HS-5 (cell line): ENCODE results near the gene FBLL1.
"Not testable (repeated sequence)": the region's sequence is repeated elsewhere in the genome, so short reads cannot be mapped to it uniquely, and the experiment has no call there.

Experiments
- DNase-seq: peaks from one replicate; pipeline ENCODE4 v3.0.0-alpha.2; 2012; ENCODE audit warnings: low read depth

Gene FBLL1

DNA sequence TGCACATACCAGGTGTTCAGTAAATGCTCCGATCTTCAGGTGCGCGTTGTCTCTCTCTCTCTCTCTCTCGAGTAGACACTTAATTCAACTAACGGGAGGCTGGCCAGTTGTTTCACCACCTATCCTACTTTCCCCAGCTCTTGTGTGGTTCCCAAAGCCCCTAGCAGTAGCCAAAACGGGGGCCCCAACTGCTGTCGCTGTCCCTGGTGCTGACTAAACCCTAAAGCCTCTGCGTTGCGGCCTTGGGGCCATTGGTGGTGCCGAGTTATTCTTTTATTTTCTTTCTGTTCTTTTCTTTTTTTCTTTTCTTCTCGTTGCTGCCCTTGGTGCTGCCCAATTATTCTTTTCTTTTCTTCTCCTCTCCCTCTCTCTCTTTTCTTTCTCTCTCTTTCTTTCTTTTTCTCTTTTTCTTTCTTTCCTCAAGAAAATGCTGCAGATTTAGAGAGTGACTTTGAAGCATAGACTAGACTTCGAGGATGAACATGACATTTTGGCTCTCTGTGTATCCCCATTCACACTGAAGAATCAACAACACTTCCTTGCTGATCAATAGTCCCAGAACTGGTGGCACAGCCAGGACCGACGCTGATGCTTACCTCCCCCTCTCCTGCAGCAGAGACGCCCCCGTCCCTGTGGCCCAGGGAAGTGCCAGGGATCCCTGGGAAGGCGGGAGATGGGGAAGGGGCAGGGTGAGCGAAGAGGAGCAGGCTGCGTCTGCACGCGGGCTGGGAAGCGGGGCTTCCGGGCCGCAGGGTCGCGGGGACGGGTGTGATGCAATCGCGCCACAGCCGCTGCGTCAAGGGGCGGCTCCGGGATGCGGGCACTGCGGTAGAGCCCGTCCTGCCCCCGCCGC, at the start of gene FBLL1:
Gene FBLL1, plus strand, starts transcription at position 785 of the 853 bp plus-strand sequence. CDS start 200 bp downstream, outside the sequence.
- DNase-seq = no peak

- no peak for DNase-seq
These were observed 48.5 kb upstream of the FBLL1 start for GRCh38 chr5:168480601-168481000.

- DNase-seq = no peak
These were observed 47.7 kb upstream of the FBLL1 start for GRCh38 chr5:168481330-168481788.

GRCh38 chr5:168482361-168482760, 46.7 kb upstream of the FBLL1 start:
- DNase-seq = no peak

- peak; percentile 68 for DNase-seq
These were observed 42.8 kb upstream of the FBLL1 start, which contains the start of gene RARS1 for GRCh38 chr5:168486136-168486879. RARS1 (plus strand) TSS chr5:168486471; CDS start chr5:168486499, 28 bp downstream.

DNA sequence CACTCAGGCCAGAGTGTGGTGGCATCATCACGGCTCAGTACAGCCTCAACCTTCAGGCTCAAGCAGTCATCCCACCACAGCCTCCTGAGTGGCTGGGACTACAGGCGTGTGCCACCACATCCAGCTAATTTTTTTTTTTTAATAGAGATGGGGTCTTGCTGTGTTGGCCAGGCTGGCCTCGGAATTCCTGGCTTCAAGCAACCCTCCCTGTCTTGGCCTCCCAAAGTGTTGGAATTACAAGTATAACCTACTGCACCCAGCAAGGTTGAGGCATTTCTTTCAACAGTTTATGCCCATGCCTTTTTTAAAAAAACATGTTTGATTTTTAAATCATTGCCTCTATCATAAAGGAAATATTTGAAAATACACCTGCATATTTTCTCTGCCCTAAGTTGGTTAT, 40.0 kb upstream of the FBLL1 start:
- no peak for DNase-seq

DNA sequence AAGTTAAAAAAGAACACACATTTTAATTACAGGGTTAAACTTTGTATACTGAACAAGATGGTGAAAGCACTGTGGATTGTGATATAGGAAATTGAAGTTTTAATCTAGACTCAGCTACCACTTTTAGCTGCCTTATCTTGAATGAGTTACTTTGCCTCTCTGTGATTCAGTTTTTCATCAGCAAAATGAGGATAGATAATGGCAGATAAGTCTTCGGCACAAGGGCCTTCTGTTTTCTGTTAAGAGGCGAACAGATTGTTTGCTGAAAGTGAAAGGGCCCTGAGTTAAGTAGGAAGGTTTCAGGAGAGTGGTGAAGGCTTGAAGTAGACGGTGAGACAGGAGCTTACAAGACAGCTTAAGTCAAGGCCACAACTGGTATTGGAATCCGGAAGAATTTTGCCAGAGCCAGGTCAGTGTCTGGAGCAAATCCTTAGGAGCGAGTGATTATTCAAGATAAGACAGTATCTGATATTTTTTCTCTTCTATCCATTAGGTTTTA, 35.0 kb upstream of the FBLL1 start:
- DNase-seq = no peak

DNA sequence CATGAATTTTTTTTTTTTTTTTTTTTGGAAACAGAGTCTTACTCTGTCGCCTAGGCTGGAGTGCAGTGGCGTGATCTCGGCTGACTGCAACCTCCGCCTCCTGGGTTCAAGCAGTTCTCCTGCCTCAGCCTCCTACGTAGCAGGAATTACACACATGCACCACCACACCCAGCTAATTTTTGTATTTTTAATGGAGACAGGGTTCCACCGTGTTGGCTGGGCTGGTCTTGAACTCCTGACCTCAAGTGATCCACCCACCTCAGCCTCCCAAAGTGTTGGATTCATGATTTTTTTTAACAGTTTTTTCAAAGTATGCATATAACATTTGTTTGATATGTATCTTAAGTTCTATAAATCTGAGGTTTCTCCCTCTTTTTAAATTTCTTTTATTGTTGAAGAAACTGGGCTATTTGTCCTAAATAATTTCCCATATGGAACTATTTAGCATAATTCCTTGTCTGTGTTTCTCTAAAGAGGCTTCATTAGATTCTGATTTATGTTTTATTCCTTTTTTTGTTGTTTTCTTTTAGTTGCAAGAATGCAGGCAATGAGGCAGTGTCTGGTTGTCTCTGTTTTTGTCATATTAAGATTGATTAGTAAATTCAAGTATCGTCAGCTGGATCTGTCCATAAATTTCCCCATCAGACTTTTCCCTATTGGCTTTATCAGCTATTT, 26.4 kb upstream of the FBLL1 start:
- no peak for DNase-seq

GRCh38 chr5:168513861-168514428, 15.2 kb upstream of the FBLL1 start:
- no peak for DNase-seq

DNA sequence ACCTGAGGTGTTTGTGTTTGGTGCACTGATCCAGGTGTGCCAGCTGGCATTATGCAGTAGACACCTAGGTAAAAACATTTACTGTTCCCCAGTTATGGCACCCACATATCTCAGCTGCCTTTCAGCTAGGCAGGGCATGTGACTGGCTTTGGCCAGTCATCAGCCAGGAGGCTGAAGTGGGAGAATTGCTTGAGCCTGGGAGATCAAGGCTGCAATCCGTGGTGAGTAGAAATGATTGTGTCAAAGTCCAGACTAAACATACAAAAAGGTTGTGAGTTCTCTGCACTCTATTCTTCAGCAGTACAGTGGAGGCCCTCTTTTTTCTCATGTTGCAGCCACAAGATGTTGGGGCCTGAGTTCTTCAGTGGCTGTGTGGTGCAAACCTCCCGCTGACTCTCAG, 3.2 kb upstream of the FBLL1 start:
- no peak for DNase-seq

GRCh38 chr5:168527756-168528295, 1.3 kb upstream of the FBLL1 start:
- DNase-seq = no peak

- DNase-seq = no peak
These were observed 499 bp downstream of the FBLL1 start for GRCh38 chr5:168529374-168530234.

DNA sequence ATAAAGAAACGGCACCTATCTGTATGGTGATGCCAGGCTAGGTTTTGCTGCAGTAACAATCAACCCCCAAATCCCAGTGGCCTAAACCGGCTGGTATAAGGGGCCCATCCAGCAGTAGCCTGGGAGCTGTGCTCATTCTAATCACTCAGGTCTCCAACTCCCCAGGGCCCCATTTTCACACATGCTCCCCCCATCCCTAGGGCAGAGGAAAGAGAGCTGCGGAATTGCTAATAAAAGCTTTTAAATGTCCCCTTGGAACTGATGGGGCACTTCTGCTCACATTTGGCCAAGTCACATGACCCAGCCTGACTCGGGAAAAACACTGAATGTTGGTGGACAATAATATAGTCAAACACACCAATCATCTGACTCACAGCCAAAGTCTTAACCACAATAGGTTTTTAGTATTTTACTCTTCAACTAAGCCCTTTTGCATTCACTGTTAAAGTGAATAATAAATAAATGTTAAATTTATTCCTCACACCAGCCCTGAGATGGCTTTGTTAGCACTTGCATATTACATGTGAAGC, 1.6 kb downstream of the FBLL1 start:
- DNase-seq = no peak

DNA sequence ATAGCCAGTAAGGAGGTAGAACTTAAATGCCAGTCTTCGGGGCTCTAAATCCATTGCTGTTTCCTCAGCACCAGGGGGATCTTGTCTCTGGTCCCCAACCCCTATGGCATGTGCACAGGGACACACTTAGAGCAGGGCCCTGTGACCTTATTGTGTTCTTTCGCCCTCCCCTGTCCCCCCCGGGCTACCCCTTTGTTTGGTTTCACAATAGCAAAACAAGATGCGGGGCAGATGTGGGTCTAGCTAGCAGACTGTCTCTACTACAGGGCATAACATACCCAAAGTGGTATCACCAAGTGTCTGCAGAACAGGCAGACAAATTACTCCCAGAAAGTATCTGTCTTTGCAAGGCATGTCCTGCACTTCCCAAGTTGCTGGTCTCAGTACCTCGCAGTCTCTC, 2.1 kb downstream of the FBLL1 start:
- no peak for DNase-seq

- no peak for DNase-seq
These were observed 3.1 kb downstream of the FBLL1 start for GRCh38 chr5:168531987-168532864.

GRCh38 chr5:168534351-168534750, 5.2 kb downstream of the FBLL1 start:
- not testable (repeated sequence) for DNase-seq

DNA sequence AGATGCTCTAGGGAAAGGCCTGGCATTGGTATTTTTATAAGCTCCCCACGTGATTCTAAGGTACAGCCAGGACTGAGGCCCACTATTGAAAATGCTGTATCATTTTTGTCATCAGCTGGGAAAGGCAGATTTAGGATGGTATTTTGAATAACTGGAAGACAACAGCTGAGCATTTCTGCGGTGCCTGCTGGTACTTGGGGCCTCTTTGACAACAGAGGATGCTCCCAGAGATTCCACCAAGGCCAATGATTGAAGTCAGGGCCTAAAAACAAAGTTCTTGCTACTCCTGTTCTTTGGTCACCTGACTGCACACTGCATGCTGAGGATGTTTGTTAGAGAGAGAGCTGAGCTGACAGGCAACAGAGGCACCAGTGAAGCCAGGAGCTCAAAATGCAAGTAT, 8.1 kb downstream of the FBLL1 start:
- no peak for DNase-seq

GRCh38 chr5:168549554-168549953, 20.4 kb downstream of the FBLL1 start:
- no peak for DNase-seq

- DNase-seq = no peak
These were observed 21.6 kb downstream of the FBLL1 start for GRCh38 chr5:168550656-168551055.
